Measurements from ENCODE around the gene CD244.
"Not testable (repeated sequence)": the region's sequence is repeated elsewhere in the genome, so short reads cannot be mapped to it uniquely, and the experiment has no call there.

CD244 gene

GRCh38 chr1:160862203-160863060 is at the start of gene CD244:
CD244 (minus strand) TSS chr1:160862887; CDS start chr1:160862677, 210 bp downstream.
- no peak for DNase-seq

- DNase-seq, result no peak
Measured at GRCh38 chr1:160911925-160912324, 49.2 kb upstream of the CD244 start.

GRCh38 chr1:160911441-160911840 is 48.8 kb upstream of the CD244 start:
- no peak for DNase-seq

GRCh38 chr1:160910170-160910750 is 47.6 kb upstream of the CD244 start:
- no peak for DNase-seq

- DNase-seq, result no peak
Measured at GRCh38 chr1:160907976-160908375, 45.3 kb upstream of the CD244 start.

- DNase-seq, result no peak
Measured at GRCh38 chr1:160905617-160905989, 42.9 kb upstream of the CD244 start.

- DNase-seq, result no peak
Measured at GRCh38 chr1:160904783-160905616, 42.3 kb upstream of the CD244 start.

- DNase-seq, result not testable (repeated sequence)
Measured at GRCh38 chr1:160902251-160902650, 39.6 kb upstream of the CD244 start.

- DNase-seq, result no peak
Measured at GRCh38 chr1:160901768-160902167, 39.1 kb upstream of the CD244 start.

GRCh38 chr1:160900683-160901082 is 38.0 kb upstream of the CD244 start:
- not testable (repeated sequence) for DNase-seq

- not testable (repeated sequence) for DNase-seq
Measured at GRCh38 chr1:160894368-160895135, 31.9 kb upstream of the CD244 start.

- DNase-seq, result no peak
Measured at GRCh38 chr1:160891474-160891873, 28.8 kb upstream of the CD244 start.

GRCh38 chr1:160888926-160889325 is 26.2 kb upstream of the CD244 start:
- DNase-seq, result no peak

GRCh38 chr1:160887071-160887470 is 24.4 kb upstream of the CD244 start:
- DNase-seq, result no peak

- no peak for DNase-seq
Measured at GRCh38 chr1:160885042-160885441, 22.4 kb upstream of the CD244 start, which contains the start of gene ITLN1. ITLN1 (minus strand) TSS chr1:160885180; CDS start chr1:160884877, 303 bp downstream.

GRCh38 chr1:160884579-160884978 is 21.9 kb upstream of the CD244 start:
- no peak for DNase-seq

- DNase-seq, result no peak
Measured at GRCh38 chr1:160883581-160884513, 21.2 kb upstream of the CD244 start.

GRCh38 chr1:160882582-160882981 is 19.9 kb upstream of the CD244 start:
- no peak for DNase-seq

- DNase-seq, result not testable (repeated sequence)
Measured at GRCh38 chr1:160881264-160881663, 18.6 kb upstream of the CD244 start.

GRCh38 chr1:160880216-160880615 is 17.5 kb upstream of the CD244 start:
- no peak for DNase-seq

GRCh38 chr1:160879056-160879455 is 16.4 kb upstream of the CD244 start:
- no peak for DNase-seq

Measured in activated CD4-positive, alpha-beta T cell treated with anti-CD3 and anti-CD28 coated beads for 1 hour (primary cell).